Prostate gland (tissue), 2 donors: ENCODE results near the gene CCER1.

Source experiments
- POLR2A ChIP-seq: fragments of 450-650 bp; IDR thresholded peaks from one replicate; pipeline ENCODE4 v1.6.1; 2016; ENCODE audit warnings: antibody characterized with exemption, mild to moderate bottlenecking
- TF ChIP-seq, protein P1 (sequence below), 4 experiments: fragments of 200-600 bp in 2 of 4; fragments of 450-650 bp in 2 of 4; sonication (generic) in 2 of 4; IDR thresholded peaks; 1 replicate in 3 of 4; 2 replicates in 1 of 4; pipeline ENCODE4 v1.5.1; 2016 to 2019; ENCODE audit warnings: antibody characterized with exemption in 4 of 4, mild to moderate bottlenecking in 2 of 4, moderate library complexity in 2 of 4

DNA sequence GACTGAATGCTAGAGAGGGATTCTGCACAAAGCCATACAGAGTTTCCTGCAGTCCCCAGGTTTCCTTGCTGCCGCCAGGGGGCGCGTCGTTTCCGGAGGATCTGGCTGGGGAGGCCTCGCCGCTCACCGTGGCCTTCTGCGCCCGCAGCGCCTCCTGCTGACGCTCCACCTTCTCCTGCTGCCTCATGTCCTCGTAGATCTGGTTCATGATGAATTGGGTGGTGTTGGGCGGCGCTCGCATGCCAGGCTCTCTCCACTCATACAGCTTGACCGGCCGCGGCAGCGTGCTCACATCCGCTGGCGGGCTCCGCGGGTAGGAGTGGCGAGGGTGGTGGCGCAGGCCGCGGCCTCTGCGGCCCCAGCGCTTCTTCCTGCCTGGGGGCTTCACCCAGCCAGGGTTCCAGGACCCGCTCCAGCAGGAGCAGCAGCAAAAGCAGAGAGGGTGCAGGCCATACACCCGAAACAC lies 987 bp downstream of the CCER1 start:
- TF ChIP-seq, protein P1, sequence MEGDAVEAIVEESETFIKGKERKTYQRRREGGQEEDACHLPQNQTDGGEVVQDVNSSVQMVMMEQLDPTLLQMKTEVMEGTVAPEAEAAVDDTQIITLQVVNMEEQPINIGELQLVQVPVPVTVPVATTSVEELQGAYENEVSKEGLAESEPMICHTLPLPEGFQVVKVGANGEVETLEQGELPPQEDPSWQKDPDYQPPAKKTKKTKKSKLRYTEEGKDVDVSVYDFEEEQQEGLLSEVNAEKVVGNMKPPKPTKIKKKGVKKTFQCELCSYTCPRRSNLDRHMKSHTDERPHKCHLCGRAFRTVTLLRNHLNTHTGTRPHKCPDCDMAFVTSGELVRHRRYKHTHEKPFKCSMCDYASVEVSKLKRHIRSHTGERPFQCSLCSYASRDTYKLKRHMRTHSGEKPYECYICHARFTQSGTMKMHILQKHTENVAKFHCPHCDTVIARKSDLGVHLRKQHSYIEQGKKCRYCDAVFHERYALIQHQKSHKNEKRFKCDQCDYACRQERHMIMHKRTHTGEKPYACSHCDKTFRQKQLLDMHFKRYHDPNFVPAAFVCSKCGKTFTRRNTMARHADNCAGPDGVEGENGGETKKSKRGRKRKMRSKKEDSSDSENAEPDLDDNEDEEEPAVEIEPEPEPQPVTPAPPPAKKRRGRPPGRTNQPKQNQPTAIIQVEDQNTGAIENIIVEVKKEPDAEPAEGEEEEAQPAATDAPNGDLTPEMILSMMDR (IDR thresholded peaks at IDR 0.05) = no peak
- no peak for TF ChIP-seq POLR2A
